Type B pancreatic cell (in vitro differentiated cells): ENCODE results near the gene MCL1. TPM values are rescaled to one million over a fixed set of nuclear protein-coding genes. Genes with fewer than 3 reads are reported as not detected.

Experiments
- DNase-seq: peaks from one replicate; pipeline ENCODE4 v3.0.0; 2021; ENCODE audit warnings: mixed read lengths; ENCODE audit not compliant: unreplicated experiment; ENCODE audit errors: extremely low spot score
- H3K27ac Mint-ChIP-seq: 2 replicates; pipeline ENCODE4 v1.8.0; 2021; ENCODE audit warnings: mild to moderate bottlenecking, mixed read lengths
- H3K27me3 Mint-ChIP-seq: 2 replicates; pipeline ENCODE4 v1.8.0; 2021; ENCODE audit warnings: mixed read lengths
- H3K36me3 Mint-ChIP-seq: 2 replicates; pipeline ENCODE4 v1.8.0; 2021; ENCODE audit warnings: mixed read lengths
- H3K4me1 Mint-ChIP-seq: one replicate; pipeline ENCODE4 v1.8.0; 2021; ENCODE audit warnings: mixed read lengths; ENCODE audit not compliant: unreplicated experiment
- H3K4me3 Mint-ChIP-seq: 2 replicates; pipeline ENCODE4 v1.8.0; 2021; ENCODE audit warnings: mild to moderate bottlenecking, mixed read lengths
- H3K9me3 Mint-ChIP-seq: 2 replicates; pipeline ENCODE4 v1.8.0; 2021; ENCODE audit warnings: mixed read lengths
- CTCF ChIP-seq: fragments of 200-600 bp; sonication (generic); conservative IDR thresholded peaks from 2 replicates; pipeline ENCODE4 v1.5.0; 2021; ENCODE audit warnings: antibody characterized with exemption, mild to moderate bottlenecking
- total RNA-seq: library from RNA; stranded (reverse); gene quantifications from 2 replicates; pipeline ENCODE4 v1.2.1, GENCODE V29; 2021; ENCODE audit warnings: low replicate concordance

The MCL1 gene
- total RNA-seq, 1 donor from 2014 or later = 187 TPM

DNA sequence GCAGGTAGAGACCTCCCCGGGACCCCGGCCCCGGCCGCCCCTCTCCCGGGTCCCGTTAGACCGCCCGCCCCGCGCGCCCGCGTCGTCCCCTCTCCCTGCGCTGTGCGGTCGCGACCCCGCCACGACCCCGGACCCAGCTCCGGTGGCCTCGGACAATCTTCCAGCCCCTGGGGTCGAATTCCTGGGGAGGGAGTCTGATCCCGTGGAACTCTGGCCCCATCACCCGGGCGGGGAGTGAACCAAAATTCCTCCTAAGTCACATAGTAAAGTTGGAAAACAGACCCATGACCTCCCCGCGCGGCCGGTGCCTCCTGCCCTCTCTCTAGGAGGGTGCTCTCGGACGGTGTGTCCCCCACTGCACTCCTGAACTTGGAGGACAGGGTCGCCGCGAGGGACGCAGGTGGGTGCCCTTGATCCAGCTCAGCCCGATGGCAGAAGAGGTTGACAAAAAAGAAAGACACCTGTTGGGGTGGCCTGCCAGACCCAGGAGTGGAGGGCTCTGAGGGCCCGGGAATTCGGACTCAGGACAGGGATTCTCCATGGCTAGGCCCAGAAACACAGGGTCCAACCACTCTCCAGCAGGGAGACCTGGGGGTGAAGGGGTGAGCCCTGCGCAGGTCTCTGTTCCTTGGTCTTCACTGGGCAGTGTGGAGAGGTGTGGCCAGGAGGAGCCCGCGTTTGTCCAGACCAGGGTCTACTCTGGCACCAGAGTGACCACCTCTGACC, 29.8 kb downstream of the MCL1 start:
- H3K27me3 Mint-ChIP-seq = peaks cover 4% of the 10 kb centered on the region
- peak overlapping the region; percentile 89 for H3K4me3 Mint-ChIP-seq
- H3K36me3 Mint-ChIP-seq = no peaks in the 10 kb centered on the region
- TF ChIP-seq CTCF = no peak
- DNase-seq = no peak
- H3K4me1 Mint-ChIP-seq = peaks cover 30% of the 10 kb centered on the region
- H3K9me3 Mint-ChIP-seq = no peaks in the 10 kb centered on the region
- H3K27ac Mint-ChIP-seq = peak overlapping the region; percentile 87

- Mint-ChIP-seq H3K36me3 (no peaks in the 10 kb centered on the region), H3K4me1 (peaks cover 31% of the 10 kb centered on the region), H3K4me3 (peak within 1 kb of the TSS; percentile 89), H3K27me3 (peaks cover 4% of the 10 kb centered on the region), H3K9me3 (no peaks in the 10 kb centered on the region), H3K27ac (peak within 1 kb of the TSS; percentile 87)
- no peak for DNase-seq
- peak; percentile 46 for TF ChIP-seq CTCF
Observed at GRCh38 chr1:150548632-150549495, 30.5 kb downstream of the MCL1 start, which contains the start of gene ADAMTSL4. ADAMTSL4 (plus strand) TSS chr1:150549408; CDS start chr1:150552289, 2,881 bp downstream.

- DNase-seq = no peak
- Mint-ChIP-seq H3K36me3 (no peaks in the 10 kb centered on the region), H3K27ac (peak overlapping the region; percentile 80), H3K4me3 (peak overlapping the region; percentile 87), H3K9me3 (no peaks in the 10 kb centered on the region), H3K4me1 (peaks cover 36% of the 10 kb centered on the region), H3K27me3 (peaks cover 4% of the 10 kb centered on the region)
- TF ChIP-seq CTCF = no peak
Observed at GRCh38 chr1:150548324-150548631, 31.1 kb downstream of the MCL1 start.

GRCh38 chr1:150546294-150546937, 33.0 kb downstream of the MCL1 start:
- peaks cover 4% of the 10 kb centered on the region for H3K27me3 Mint-ChIP-seq
- no peaks in the 10 kb centered on the region for H3K9me3 Mint-ChIP-seq
- H3K36me3 Mint-ChIP-seq = no peaks in the 10 kb centered on the region
- H3K4me3 Mint-ChIP-seq = no peak overlapping the region
- no peak for DNase-seq
- TF ChIP-seq CTCF = no peak
- H3K27ac Mint-ChIP-seq = peak overlapping the region; percentile 51
- peaks cover 30% of the 10 kb centered on the region for H3K4me1 Mint-ChIP-seq

DNA sequence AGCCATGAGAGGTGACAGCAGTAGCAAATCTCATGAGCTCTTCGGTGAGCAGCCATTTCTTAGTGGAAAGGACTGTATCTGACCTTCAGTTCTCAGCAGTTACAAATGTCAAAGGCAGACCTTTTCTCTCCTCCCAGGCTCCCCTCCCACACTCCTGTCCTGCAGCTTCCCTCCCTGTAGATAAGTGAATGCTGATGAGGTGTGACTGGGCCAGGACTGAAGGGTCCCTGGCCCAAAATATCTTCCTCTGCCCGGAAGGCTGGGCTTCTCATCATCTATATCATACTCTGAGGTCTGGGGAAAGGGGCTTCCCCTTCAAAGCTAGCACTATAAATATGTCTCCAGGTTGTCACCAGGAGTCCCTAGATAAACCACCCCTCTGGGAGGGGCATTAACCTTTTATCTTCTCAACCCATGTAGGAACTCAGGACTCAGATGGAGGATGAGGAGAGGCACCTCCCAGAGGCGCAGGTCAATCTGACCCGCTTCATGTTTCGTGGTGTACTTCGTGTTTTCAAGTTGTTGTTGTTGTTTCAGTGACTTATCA, 33.9 kb downstream of the MCL1 start:
- Mint-ChIP-seq H3K36me3 (no peaks in the 10 kb centered on the region), H3K4me1 (peaks cover 25% of the 10 kb centered on the region), H3K27ac (no peak overlapping the region), H3K4me3 (no peak overlapping the region), H3K27me3 (peaks cover 4% of the 10 kb centered on the region), H3K9me3 (no peaks in the 10 kb centered on the region)
- no peak for DNase-seq
- no peak for TF ChIP-seq CTCF
